ENCODE results near the gene ATOH8. TPM values are rescaled to one million over a fixed set of nuclear protein-coding genes. Genes with fewer than 3 reads are reported as not detected.

Gene ATOH8
- total RNA-seq, 6 experiments from 2014 or later, result 34.4 to 53.0 (median 45.5) TPM

- peaks cover 42% of the 10 kb centered on the region for H3K4me1 Mint-ChIP-seq (ENCODE audit: low read depth)
- H3K27me3 Mint-ChIP-seq (ENCODE audit: insufficient read depth), result peaks cover 1% of the 10 kb centered on the region; the same call in 1 of the 2 replicates
- H3K4me3 Mint-ChIP-seq, result no peak overlapping the region
- no peak for DNase-seq
- TF ChIP-seq CTCF (IDR thresholded peaks at IDR 0.05), result no peak
- no peaks in the 10 kb centered on the region for H3K9me3 Mint-ChIP-seq
- no peaks in the 10 kb centered on the region for H3K36me3 Mint-ChIP-seq (ENCODE audit: low read depth)
- H3K27ac Mint-ChIP-seq, result no peak overlapping the region
Measured at GRCh38 chr2:85730686-85731230, 23.0 kb upstream of the ATOH8 start.

GRCh38 chr2:85731606-85732005 is 22.2 kb upstream of the ATOH8 start:
- Mint-ChIP-seq H3K27ac (no peak overlapping the region), H3K9me3 (no peaks in the 10 kb centered on the region), H3K4me3 (no peak overlapping the region), H3K4me1 (ENCODE audit: low read depth) (peaks cover 49% of the 10 kb centered on the region), H3K27me3 (ENCODE audit: insufficient read depth) (peaks cover 1% of the 10 kb centered on the region; the same call in 1 of the 2 replicates), H3K36me3 (ENCODE audit: low read depth) (0 out of 2 replicates have a peak, but pooled peaks cover 1% of the 10 kb centered on the region)
- no peak for TF ChIP-seq CTCF (IDR thresholded peaks at IDR 0.05)
- DNase-seq, result no peak

GRCh38 chr2:85732467-85733120 is 21.2 kb upstream of the ATOH8 start:
- 0 out of 2 replicates have a peak, but pooled peaks cover 6% of the 10 kb centered on the region for H3K36me3 Mint-ChIP-seq (ENCODE audit: low read depth)
- TF ChIP-seq CTCF (IDR thresholded peaks at IDR 0.05), result no peak
- 0 out of 2 replicates have a peak overlapping the region, but pooled peaks have one; percentile 14 for H3K27ac Mint-ChIP-seq
- H3K4me1 Mint-ChIP-seq (ENCODE audit: low read depth), result peaks cover 59% of the 10 kb centered on the region
- peaks cover 1% of the 10 kb centered on the region; the same call in 1 of the 2 replicates for H3K27me3 Mint-ChIP-seq (ENCODE audit: insufficient read depth)
- H3K4me3 Mint-ChIP-seq, result no peak overlapping the region
- no peak for DNase-seq
- H3K9me3 Mint-ChIP-seq, result no peaks in the 10 kb centered on the region

GRCh38 chr2:85733121-85733960 is 20.4 kb upstream of the ATOH8 start:
- DNase-seq, result no peak

More at GRCh38 chr2:85733121-85733960, 20.4 kb upstream of the ATOH8 start:
- no peaks in the 10 kb centered on the region for H3K9me3 Mint-ChIP-seq
- TF ChIP-seq CTCF (IDR thresholded peaks at IDR 0.05), result no peak
- no peaks in the 10 kb centered on the region; the same call in 1 of the 2 replicates for H3K27me3 Mint-ChIP-seq (ENCODE audit: insufficient read depth)
- H3K4me3 Mint-ChIP-seq, result no peak overlapping the region
- H3K4me1 Mint-ChIP-seq (ENCODE audit: low read depth), result peaks cover 66% of the 10 kb centered on the region
- H3K27ac Mint-ChIP-seq, result no peak overlapping the region
- H3K36me3 Mint-ChIP-seq (ENCODE audit: low read depth), result 0 out of 2 replicates have a peak, but pooled peaks cover 6% of the 10 kb centered on the region
